Kidney epithelial cell (primary cell): Measurements from ENCODE around the gene LIMS1. TPM values are rescaled to one million over a fixed set of nuclear protein-coding genes. Genes with fewer than 3 reads are reported as not detected.
"Not testable (repeated sequence)": the region's sequence is repeated elsewhere in the genome, so short reads cannot be mapped to it uniquely, and the experiment has no call there.

Experiments
- DNase-seq: peaks from one replicate; pipeline ENCODE4 v3.0.0-alpha.2; 2010; ENCODE audit warnings: low read depth
- H3K27me3 ChIP-seq: 2 replicates; pipeline ENCODE4 v1.6.0; 2011; ENCODE audit warnings: low read length; ENCODE audit not compliant: control insufficient read depth, insufficient read depth
- H3K36me3 ChIP-seq: 2 replicates; pipeline ENCODE4 v1.5.1; 2011; ENCODE audit warnings: low read length; ENCODE audit not compliant: control insufficient read depth, insufficient read depth
- H3K4me3 ChIP-seq: 2 replicates; pipeline ENCODE4 v1.5.1; 2011; ENCODE audit warnings: low read depth, mild to moderate bottlenecking, control low read depth, low read length
- CTCF ChIP-seq: IDR thresholded peaks from 2 replicates; pipeline ENCODE4 v1.5.1; 2011; ENCODE audit warnings: mild to moderate bottlenecking, moderate library complexity, low read length, control low read depth, inconsistent platforms; ENCODE audit not compliant: insufficient read depth, poor library complexity, severe bottlenecking
- total RNA-seq: library from RNA; depleted of rRNA; stranded (reverse); fragments of >200 nt; gene quantifications from 2 replicates; pipeline ENCODE4 v1.2.3, GENCODE V29; 2015

Gene LIMS1
- total RNA-seq, 1 donor from 2014 or later, result 202 TPM

- DNase-seq, result peak; percentile 99
- Histone ChIP-seq H3K36me3 (no peaks in the 10 kb centered on the region), H3K4me3 (no peak overlapping the region), H3K27me3 (no peaks in the 10 kb centered on the region)
- TF ChIP-seq CTCF, result no peak
Observed at GRCh38 chr2:108594982-108595464, 60.8 kb downstream of the LIMS1 start.

- H3K36me3 ChIP-seq, H3K4me3 ChIP-seq, DNase-seq, H3K27me3 ChIP-seq: not testable (repeated sequence)
Observed at GRCh38 chr2:108595771-108596170, 61.5 kb downstream of the LIMS1 start.

GRCh38 chr2:108597105-108597744 lies 63.0 kb downstream of the LIMS1 start:
- H3K36me3 ChIP-seq, H3K4me3 ChIP-seq, DNase-seq, H3K27me3 ChIP-seq: not testable (repeated sequence)

- not testable (repeated sequence) for H3K36me3 ChIP-seq, H3K27me3 ChIP-seq, DNase-seq, H3K4me3 ChIP-seq
Observed at GRCh38 chr2:108601199-108601598, 66.9 kb downstream of the LIMS1 start.

GRCh38 chr2:108602422-108602821 lies 68.2 kb downstream of the LIMS1 start:
- DNase-seq, result no peak
- TF ChIP-seq CTCF, result no peak
- no peak overlapping the region for H3K4me3 ChIP-seq
- no peaks in the 10 kb centered on the region for H3K27me3 ChIP-seq
- H3K36me3 ChIP-seq, result no peaks in the 10 kb centered on the region

- no peaks in the 10 kb centered on the region for H3K36me3 ChIP-seq
- H3K4me3 ChIP-seq, result no peak overlapping the region
- DNase-seq, result no peak
- no peaks in the 10 kb centered on the region for H3K27me3 ChIP-seq
- TF ChIP-seq CTCF, result no peak
Observed at GRCh38 chr2:108604196-108604595, 69.9 kb downstream of the LIMS1 start.

GRCh38 chr2:108605947-108606346 lies 71.7 kb downstream of the LIMS1 start:
- no peaks in the 10 kb centered on the region for H3K36me3 ChIP-seq
- no peaks in the 10 kb centered on the region for H3K27me3 ChIP-seq
- no peak for TF ChIP-seq CTCF
- no peak overlapping the region for H3K4me3 ChIP-seq
- DNase-seq, result no peak
